ENCODE results near the gene MUL1. TPM values are rescaled to one million over a fixed set of nuclear protein-coding genes. Genes with fewer than 3 reads are reported as not detected.

MUL1 gene
- total and polyA plus RNA-seq, 10 donors, result 2.9 to 32.3 (median 21.1) TPM

- H3K9me3 ChIP-seq, result no peaks in the 10 kb centered on the region
- peaks cover 11 to 47% (median 36%) of the 10 kb centered on the region in 6 donors for H3K4me1 ChIP-seq
- 0 to 2% (median 1%) methylated on average over 54 to 104 of the region's 104 CpGs for WGBS, 5 donors
- H3K27ac ChIP-seq, result peak within 1 kb of the TSS in 7 of 8 donors; percentile 41 to 80 (median 75)
- H3K4me3 ChIP-seq, result peak within 1 kb of the TSS; percentile 41 to 77 (median 52)
- peak; percentile 87 for DNase-seq
- peak in 1 of 3 donors; percentile 24 for TF ChIP-seq POLR2AphosphoS5 (IDR thresholded peaks at IDR 0.05)
- no peak for TF ChIP-seq POLR2A (IDR thresholded peaks at IDR 0.05)
- no peaks in the 10 kb centered on the region for H3K36me3 ChIP-seq
- intact Hi-C loops (cut with DNase I; ENCODE audit: low total_unique reads), result loop anchor here (5.0 kb wide), 1 partner anchor 108 kb away; no protein-coding TSS in a partner anchor
- H3K27me3 ChIP-seq (replicated peaks in 1 of 7), result peaks cover 7 to 92% (median 55%) of the 10 kb centered on the region in 7 donors
Observed at GRCh38 chr1:20485527-20486456, 22.2 kb downstream of the MUL1 start, which contains the start of gene CAMK2N1. CAMK2N1 (minus strand) TSS chr1:20486210; CDS start chr1:20485379, 831 bp downstream.

- no peak for DNase-seq
- intact Hi-C loops (cut with DNase I; ENCODE audit: low total_unique reads), result loop anchor here (5.0 kb wide), 1 partner anchor 107 kb away; no protein-coding TSS in a partner anchor
- peak overlapping the region in 7 of 8 donors; percentile 26 to 80 (median 64) for H3K27ac ChIP-seq
- no peaks in the 10 kb centered on the region for H3K9me3 ChIP-seq
- H3K36me3 ChIP-seq, result no peaks in the 10 kb centered on the region
- 2 to 4% (median 3%) methylated on average over 54 to 89 of the region's 89 CpGs for WGBS, 5 donors
- TF ChIP-seq POLR2AphosphoS5 (IDR thresholded peaks at IDR 0.05), result no peak
- peak overlapping the region; percentile 38 to 77 (median 52) for H3K4me3 ChIP-seq
- H3K4me1 ChIP-seq, result peaks cover 11 to 47% (median 36%) of the 10 kb centered on the region in 6 donors
- peaks cover 7 to 98% (median 60%) of the 10 kb centered on the region in 7 donors for H3K27me3 ChIP-seq (replicated peaks in 1 of 7)
Observed at GRCh38 chr1:20484519-20485462, 23.2 kb downstream of the MUL1 start.

- peak overlapping the region; percentile 38 to 77 (median 52) for H3K4me3 ChIP-seq
- intact Hi-C loops (cut with DNase I; ENCODE audit: low total_unique reads), result no loop called here
- H3K36me3 ChIP-seq, result no peaks in the 10 kb centered on the region
- 2% methylated on average over 29 to 58 of the region's 58 CpGs for WGBS, 5 donors
- H3K4me1 ChIP-seq, result peaks cover 11 to 47% (median 36%) of the 10 kb centered on the region in 6 donors
- H3K9me3 ChIP-seq, result no peaks in the 10 kb centered on the region
- no peak for DNase-seq
- H3K27me3 ChIP-seq (replicated peaks in 1 of 7), result peaks cover 7 to 100% (median 60%) of the 10 kb centered on the region in 7 donors
- TF ChIP-seq POLR2A (IDR thresholded peaks at IDR 0.05) (no peak), POLR2AphosphoS5 (IDR thresholded peaks at IDR 0.05) (peak in 2 of 3 donors; percentile 25 to 33)
- peak overlapping the region in 7 of 8 donors; percentile 27 to 80 (median 64) for H3K27ac ChIP-seq
Observed at GRCh38 chr1:20483833-20484518, 24.0 kb downstream of the MUL1 start.

- Histone ChIP-seq H3K27me3 (replicated peaks in 1 of 7) (peaks cover 7 to 100% (median 60%) of the 10 kb centered on the region in 7 donors), H3K4me3 (peak overlapping the region in 6 of 8 donors; percentile 47 to 77 (median 54)), H3K27ac (peak overlapping the region in 4 of 8 donors; percentile 60 to 80 (median 70)), H3K9me3 (no peaks in the 10 kb centered on the region), H3K4me1 (peaks cover 11 to 47% (median 36%) of the 10 kb centered on the region in 6 donors), H3K36me3 (no peaks in the 10 kb centered on the region)
- DNase-seq, result no peak
- TF ChIP-seq POLR2AphosphoS5 (IDR thresholded peaks at IDR 0.05) (no peak), POLR2A (IDR thresholded peaks at IDR 0.05) (no peak)
- intact Hi-C loops (cut with DNase I; ENCODE audit: low total_unique reads), result no loop called here
- 29 to 39% (median 37%) methylated on average over 16 of the region's 16 CpGs for WGBS, 5 donors
Observed at GRCh38 chr1:20483098-20483832, 24.7 kb downstream of the MUL1 start.
